Fibroblast of the aortic adventitia (primary cell): ENCODE measurements around the gene CFAP69. TPM values are rescaled to one million over a fixed set of nuclear protein-coding genes. Genes with fewer than 3 reads are reported as not detected.

Experiments
- DNase-seq: peaks from one replicate; pipeline ENCODE4 v3.0.0-alpha.2; 2010; ENCODE audit warnings: low read depth
- H3K4me3 ChIP-seq: 2 replicates; pipeline ENCODE4 v1.5.1; 2011; ENCODE audit warnings: low read depth, mild to moderate bottlenecking, control low read depth, low read length, moderate library complexity
- CTCF ChIP-seq: IDR thresholded peaks from 2 replicates; pipeline ENCODE4 v1.5.1; 2011; ENCODE audit warnings: mild to moderate bottlenecking, low read length, control low read depth, inconsistent platforms; ENCODE audit not compliant: insufficient read depth
- total RNA-seq: library from RNA; depleted of rRNA; stranded (reverse); fragments of >200 nt; gene quantifications from 2 replicates; pipeline ENCODE4 v1.2.3, GENCODE V29; 2012; ENCODE audit warnings: low replicate concordance

Gene CFAP69
- total RNA-seq, 1 donor, result 3.2 TPM

DNA sequence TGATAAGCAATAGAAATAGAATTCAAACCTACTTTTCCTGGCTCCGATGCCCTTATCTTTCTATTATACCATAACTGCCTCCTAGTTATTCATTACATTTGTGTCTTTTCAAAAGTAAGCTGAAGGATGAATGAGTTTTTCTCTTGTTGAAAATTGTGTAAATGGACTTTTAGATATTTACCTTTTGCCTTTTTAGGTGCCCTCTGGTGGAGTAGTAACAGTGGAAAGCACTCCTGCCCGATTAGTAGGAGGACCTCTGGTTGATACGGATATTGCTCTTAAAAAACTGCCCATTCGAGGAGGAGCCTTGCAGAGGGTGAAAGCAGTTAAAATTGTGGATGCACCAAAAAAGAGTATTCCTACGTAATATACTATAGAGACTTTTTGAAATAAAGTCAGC, 64.9 kb downstream of the CFAP69 start:
- TF ChIP-seq CTCF, result no peak
- H3K4me3 ChIP-seq, result no peak overlapping the region
- DNase-seq, result no peak

GRCh38 chr7:90311175-90311574, 66.2 kb downstream of the CFAP69 start:
- no peak overlapping the region for H3K4me3 ChIP-seq
- DNase-seq, result no peak
- no peak for TF ChIP-seq CTCF

DNA sequence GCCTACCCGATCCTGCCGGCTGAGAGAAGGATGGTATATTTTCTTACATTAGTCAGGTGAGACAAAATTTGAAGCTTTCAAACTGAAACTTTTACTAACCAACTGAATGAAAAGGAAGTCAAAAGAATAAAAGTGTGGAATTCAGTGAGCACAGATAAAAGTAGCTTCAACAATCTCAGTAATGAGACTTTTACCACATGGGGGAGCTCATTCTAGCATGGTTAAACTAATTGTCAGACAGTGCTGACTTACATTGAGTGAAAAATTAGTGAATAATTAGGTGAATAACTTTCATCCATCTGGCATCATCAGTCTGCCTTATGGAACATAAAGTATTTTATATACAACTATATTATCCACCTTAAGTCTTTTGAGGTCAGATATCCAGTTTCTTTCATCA, 67.8 kb downstream of the CFAP69 start:
- peak; percentile 25 for TF ChIP-seq CTCF
- DNase-seq, result peak; percentile 25
- no peak overlapping the region for H3K4me3 ChIP-seq

- no peak overlapping the region for H3K4me3 ChIP-seq
- no peak for TF ChIP-seq CTCF
- DNase-seq, result no peak
These were observed 68.9 kb downstream of the CFAP69 start for GRCh38 chr7:90313907-90314306.

GRCh38 chr7:90320014-90320413, 75.0 kb downstream of the CFAP69 start:
- no peak overlapping the region for H3K4me3 ChIP-seq
- TF ChIP-seq CTCF, result no peak
- no peak for DNase-seq

DNA sequence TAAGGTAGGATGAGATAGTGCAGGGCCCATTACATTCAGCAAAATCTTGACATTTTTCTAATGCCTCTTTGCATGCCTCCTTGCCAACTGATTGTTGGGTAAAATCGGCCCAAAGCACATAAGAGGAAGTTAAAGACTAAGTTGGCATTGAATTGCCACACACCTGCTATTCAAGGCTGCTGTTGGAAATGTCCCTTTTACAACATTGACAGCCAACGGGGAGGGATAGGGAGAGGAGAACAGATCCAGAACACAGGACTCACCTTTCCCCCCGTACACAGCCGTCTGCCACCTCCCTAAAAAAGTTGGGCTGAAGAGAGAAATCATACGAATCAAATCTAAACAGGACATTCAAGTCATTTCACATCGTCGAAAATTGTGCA, 75.4 kb downstream of the CFAP69 start:
- no peak for DNase-seq
- no peak for TF ChIP-seq CTCF
- H3K4me3 ChIP-seq, result no peak overlapping the region

DNA sequence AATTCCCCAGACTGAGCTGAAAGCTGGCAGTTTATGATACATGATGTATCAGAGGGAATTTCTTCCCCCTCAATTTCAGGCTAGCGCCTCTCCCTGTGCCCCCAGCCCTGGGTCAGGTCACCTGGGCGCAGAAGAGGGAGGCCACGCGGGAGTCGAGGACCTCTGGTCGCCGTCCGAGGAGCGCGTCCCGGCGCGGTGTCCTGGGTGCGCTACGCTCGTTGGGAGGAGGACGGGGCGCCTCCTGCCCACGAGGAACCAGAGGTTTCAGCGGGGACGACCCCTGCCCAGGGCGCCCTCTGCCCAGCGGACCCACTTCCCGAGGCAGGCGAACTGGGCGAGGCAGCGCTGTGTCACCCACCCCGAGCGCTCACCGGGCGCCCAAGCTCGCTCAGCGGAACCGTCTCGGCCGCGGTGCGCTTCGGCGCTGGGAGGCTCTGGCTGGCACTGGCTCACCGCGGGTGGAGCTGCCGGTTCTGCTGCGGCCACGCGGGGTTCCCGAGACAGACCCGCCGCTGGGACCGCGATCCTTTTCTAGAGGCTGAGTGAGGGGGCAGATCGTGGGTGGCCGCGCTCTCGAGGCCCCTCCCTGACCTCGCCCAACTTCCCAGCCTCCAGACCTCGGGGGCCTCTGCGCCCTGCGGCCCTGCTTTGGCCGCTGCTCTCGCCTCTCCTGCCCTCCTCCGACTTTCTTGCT, 76.0 kb downstream of the CFAP69 start, which contains the start of gene FAM237B:
Gene FAM237B, minus strand, starts transcription at position 504 of the 694 bp plus-strand sequence. CDS start 1,556 bp downstream, outside the sequence.
- DNase-seq, result peak; percentile 22
- peak within 1 kb of the TSS; percentile 53 for H3K4me3 ChIP-seq
- no peak for TF ChIP-seq CTCF
